K562 (cell line): Measurements from ENCODE around the gene MYH11. TPM values are rescaled to one million over a fixed set of nuclear protein-coding genes. Genes with fewer than 3 reads are reported as not detected.

ENCODE experiments used
- ATAC-seq: fragments of 200-7000 bp; cut with Tn5 transposase; 3 replicates; pipeline ENCODE4 v1.9.1; 2020; ENCODE audit warnings: moderate library complexity
- BruUV-seq: library from RNA; stranded (reverse); fragments of 400-500 nt; replicated peaks from 2 replicates; lab custom pipeline; 2021; lab: Mats Ljungman, UMichigan
- CTCF ChIA-PET: fragments of 300-600 bp; formaldehyde crosslinking; extraction: SDS; loops from one replicate; lab custom pipeline; 2021; ENCODE audit warnings: low intra/inter-chr PET ratio; lab: Yijun Ruan, JAX
- POLR2A ChIA-PET: fragments of 300-600, 350-650 bp; sonication (Branson Sonifier 250); formaldehyde crosslinking; extraction: SDS; loops from one replicate; lab custom pipeline; 2021; ENCODE audit warnings: antibody characterized with exemption, inconsistent platforms; lab: Yijun Ruan, JAX
- DNase-seq, 4 experiments: peaks; one replicate each; pipeline versions ENCODE4 v3.0.0 to v3.0.0-alpha.2; 2011 to 2018; ENCODE audit warnings: low spot score in 3 of 4, mixed read lengths in 3 of 4; ENCODE audit errors: extremely low read depth in 1 of 4
- FAIRE-seq: peaks from 2 replicates; lab custom pipeline; 2011; peaks lifted over from hg19 to GRCh38; lab: Jason Lieb, UNC
- H2AFZ ChIP-seq: 2 replicates; pipeline ENCODE4 v1.6.0; 2011; ENCODE audit warnings: low read depth, low read length, control low read depth, inconsistent platforms
- H3K27ac ChIP-seq: fragments of 200-600 bp; 3 replicates; pipeline ENCODE4 v1.8.0; 2011; ENCODE audit warnings: low read depth, mild to moderate bottlenecking, control low read depth, inconsistent platforms, low read length, moderate library complexity, mixed read lengths; ENCODE audit errors: extremely low read depth
- H3K27me3 ChIP-seq, 2 experiments: fragments of 300-600 bp in 1 of 2; 2 replicates in 1 of 2; 3 replicates in 1 of 2; pipeline versions ENCODE4 v1.6.0 to v1.8.0; 2011; ENCODE audit warnings: inconsistent platforms in 2 of 2, low read length in 2 of 2, mild to moderate bottlenecking in 1 of 2, mixed read lengths in 1 of 2, moderate library complexity in 1 of 2; ENCODE audit not compliant: control insufficient read depth in 2 of 2, insufficient read depth in 2 of 2
- H3K36me3 ChIP-seq: fragments of 300-600 bp; 3 replicates; pipeline ENCODE4 v1.8.0; 2011; ENCODE audit warnings: mild to moderate bottlenecking, low read length, inconsistent platforms; ENCODE audit not compliant: control insufficient read depth, insufficient read depth
- H3K4me1 ChIP-seq, 2 experiments: fragments of 200-600 bp in 1 of 2; replicated peaks in 1 of 2; 2 replicates in 1 of 2; 3 replicates in 1 of 2; pipeline versions ENCODE4 v1.5.1 to v1.8.0; 2011; ENCODE audit warnings: inconsistent platforms in 2 of 2, low read length in 2 of 2, mild to moderate bottlenecking in 1 of 2, mixed read lengths in 1 of 2, moderate library complexity in 1 of 2; ENCODE audit not compliant: control insufficient read depth in 2 of 2, insufficient read depth in 2 of 2
- H3K4me2 ChIP-seq: 2 replicates; pipeline ENCODE4 v1.6.1; 2011; ENCODE audit warnings: low read length, control low read depth, inconsistent platforms, mixed read lengths; ENCODE audit not compliant: insufficient read depth
- H3K4me3 ChIP-seq: fragments of 200-600 bp; sonication (generic), shearing (Covaris generic); 2 replicates; pipeline ENCODE4 v1.5.1; 2016; ENCODE audit warnings: control low read depth, inconsistent platforms
- H3K79me2 ChIP-seq: fragments of 200-600 bp; 3 replicates; pipeline ENCODE4 v1.8.0; 2011; ENCODE audit warnings: low read length, inconsistent platforms; ENCODE audit not compliant: control insufficient read depth, insufficient read depth
- H3K9ac ChIP-seq, 2 experiments: 2 replicates each; pipeline versions ENCODE4 v1.6.0 to v1.6.1; 2011; ENCODE audit warnings: low read depth in 2 of 2, low read length in 2 of 2, control low read depth in 1 of 2, inconsistent platforms in 1 of 2, mild to moderate bottlenecking in 1 of 2, mixed read lengths in 1 of 2; ENCODE audit not compliant: insufficient read depth in 1 of 2
- H3K9me1 ChIP-seq: one replicate; pipeline ENCODE4 v1.6.0; 2011; ENCODE audit warnings: inconsistent platforms, mild to moderate bottlenecking, low read length, moderate library complexity; ENCODE audit not compliant: control insufficient read depth, insufficient read depth
- H3K9me3 ChIP-seq: replicated peaks from 2 replicates; pipeline ENCODE4 v1.5.1; 2011; ENCODE audit warnings: low read depth, low read length, inconsistent platforms; ENCODE audit not compliant: control insufficient read depth, insufficient read depth
- H4K20me1 ChIP-seq: replicated peaks from 2 replicates; pipeline ENCODE4 v1.6.1; 2011; ENCODE audit warnings: low read length, inconsistent platforms, mixed read lengths; ENCODE audit not compliant: control insufficient read depth, insufficient read depth
- BHLHE40 ChIP-seq: IDR thresholded peaks from 2 replicates; pipeline ENCODE4 v1.6.1; 2011; ENCODE audit warnings: low read length, improper control_type of control experiment
- POLR2AphosphoS5 ChIP-seq: IDR thresholded peaks from 2 replicates; pipeline ENCODE4 v1.6.1; 2011; ENCODE audit warnings: mild to moderate bottlenecking, low read depth, low read length, moderate library complexity; ENCODE audit not compliant: control insufficient read depth, insufficient read depth
- STAT5A ChIP-seq: IDR thresholded peaks from 2 replicates; pipeline ENCODE4 v1.6.1; 2012; ENCODE audit warnings: low read length, inconsistent platforms, borderline replicate concordance
- ZNF121 ChIP-seq: sonication (generic); formaldehyde crosslinking; conservative IDR thresholded peaks from 2 replicates; pipeline ENCODE4 v1.8.0; 2022; ENCODE audit warnings: missing genetic modification reagents
- WGBS: fragments of 100-300 bp; shearing (Covaris generic); methylation state at CpG from one replicate; pipeline ENCODE4 v1.1.6; 2016; ENCODE audit warnings: low coverage, mixed read lengths; ENCODE audit not compliant: insufficient coverage; ENCODE audit errors: missing lambda C conversion rate; 5-methylcytosine and 5-hydroxymethylcytosine counted together
- in situ Hi-C: fragments of 300-500 bp; cut with MboI; formaldehyde crosslinking; loops from 4 replicates; pipeline ENCODE4 v1.15.0; 2018; ENCODE audit warnings: inconsistent platforms, mixed read lengths
- intact Hi-C: fragments of 100-400 bp; cut with micrococcal nuclease; formaldehyde crosslinking; loops from 2 replicates; pipeline ENCODE4 v1.14.2; 2022
- polyA plus RNA-seq, 8 experiments: library from polyadenylated mRNA; depleted of rRNA in 4 of 8; stranded (reverse) in 5 of 8; unstranded in 3 of 8; fragments of >200 nt; fragmentation: Nextera tagmentation in 2 of 8; fragmentation: Illumina TruSeq in 1 of 8; extraction: Ambion mirVana in 2 of 8; extraction: Trizol in 1 of 8; gene quantifications; 2 replicates each; pipeline versions ENCODE4 v1.2.1 to v1.2.3, GENCODE V29; 2011 to 2014; ENCODE audit warnings: inconsistent platforms in 1 of 8, missing spikeins in 1 of 8
- total RNA-seq, 7 experiments: library from RNA; depleted of rRNA in 6 of 7; stranded (reverse); fragments of >200 nt in 6 of 7; fragmentation: Illumina TruSeq in 2 of 7; extraction: Trizol in 2 of 7; gene quantifications; 2 replicates each; pipeline versions ENCODE4 v1.2.1 to v1.2.3, GENCODE V29; 2011 to 2021; ENCODE audit warnings: low replicate concordance in 1 of 7

MYH11 gene
- total and polyA plus RNA-seq, 9 of the 15 experiments (the other 6 are each of a cell fraction or from before 2014, with no cell fraction given), result 0.05 to 0.47 (median 0.08) TPM; not detected in 5

DNA sequence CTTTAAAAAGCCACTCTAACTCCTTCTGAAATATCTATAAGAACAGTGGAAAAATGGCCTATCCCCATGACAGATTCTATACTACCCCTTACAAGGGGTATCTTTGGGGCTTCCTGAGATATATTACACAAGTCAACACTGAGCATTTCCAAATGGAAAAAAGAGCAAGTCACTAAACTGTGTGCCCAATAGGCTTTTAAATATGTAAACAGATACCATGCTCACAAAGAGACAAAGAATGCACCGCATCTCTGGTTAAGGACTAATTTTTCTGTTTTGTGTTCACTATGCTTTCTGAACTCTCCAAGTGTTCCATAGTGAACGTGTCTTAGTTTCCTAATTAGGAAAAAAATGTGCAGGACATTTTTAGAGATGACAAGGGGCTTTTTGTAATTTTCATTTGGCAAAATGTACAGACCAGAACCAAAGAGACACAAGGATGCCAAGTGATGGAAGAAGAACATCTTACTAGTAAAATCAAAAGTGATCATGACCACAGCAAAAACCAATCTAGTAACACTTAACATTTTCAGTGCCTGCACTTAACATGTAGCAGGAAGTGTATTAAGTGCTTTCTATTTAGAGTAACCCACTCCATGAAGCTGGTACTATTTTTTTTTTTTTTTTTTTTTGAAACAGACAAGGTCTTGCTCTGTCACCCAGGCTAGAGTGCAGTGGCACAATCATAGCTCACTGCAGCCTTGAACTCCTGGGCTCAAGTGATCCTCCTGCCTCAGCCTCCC, 21.5 kb downstream of the MYH11 start:
- no peak overlapping the region for H3K9ac ChIP-seq
- 2% methylated on average over 2 of the region's 2 CpGs for WGBS
- no peaks in the 10 kb centered on the region for H3K36me3 ChIP-seq
- BruUV-seq, result no TSS peak
- no peak for DNase-seq
- no peaks in the 10 kb centered on the region for H4K20me1 ChIP-seq
- CTCF ChIA-PET, result no interaction called here
- H3K79me2 ChIP-seq, result no peaks in the 10 kb centered on the region
- H3K9me3 ChIP-seq, result no peaks in the 10 kb centered on the region
- H3K9me1 ChIP-seq, result no peaks in the 10 kb centered on the region
- no peak for FAIRE-seq
- no peak overlapping the region for H3K4me2 ChIP-seq
- POLR2A ChIA-PET, result interaction anchor here (0.6 to 1.0 kb wide), 2 partner anchors 9 to 15 kb away, joined by 3 to 5 read pairs; no protein-coding TSS in a partner anchor
- in situ Hi-C loops (no loop called here), intact Hi-C loops (no loop called here)
- no peak overlapping the region for H3K27ac ChIP-seq
- TF ChIP-seq POLR2AphosphoS5 (no peak), BHLHE40 (no peak)
- ATAC-seq, result no peak
- peaks cover 11 to 35% of the 10 kb centered on the region in 2 experiments; a peak in 4 of 5 replicates for H3K27me3 ChIP-seq
- no peak overlapping the region for H2AFZ ChIP-seq
- H3K4me1 ChIP-seq, result no peaks in the 10 kb centered on the region
- no peak overlapping the region for H3K4me3 ChIP-seq

DNA sequence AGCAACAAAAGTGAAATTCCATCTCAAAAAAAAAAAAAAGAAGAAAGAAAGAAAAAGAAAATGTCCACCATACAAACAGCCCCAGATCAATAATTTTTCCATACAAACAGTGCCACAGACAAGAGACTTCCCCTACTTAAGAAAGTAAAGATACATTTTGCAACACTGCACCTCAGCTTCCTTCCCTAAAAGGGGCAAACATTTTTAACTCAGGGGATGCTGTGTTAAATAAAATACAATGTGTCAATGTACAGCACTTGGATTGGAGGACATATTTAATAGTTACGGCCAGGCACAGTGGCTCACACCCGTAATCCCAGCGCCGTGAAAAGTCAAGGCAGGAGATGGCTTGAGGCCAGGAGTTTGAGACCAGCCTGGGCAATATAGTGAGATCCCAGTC, 22.3 kb downstream of the MYH11 start:
- Histone ChIP-seq H3K4me1 (no peaks in the 10 kb centered on the region), H3K4me2 (no peak overlapping the region), H3K27ac (no peak overlapping the region), H3K79me2 (no peaks in the 10 kb centered on the region), H4K20me1 (no peaks in the 10 kb centered on the region), H3K9me3 (no peaks in the 10 kb centered on the region), H3K36me3 (no peaks in the 10 kb centered on the region), H3K9ac (no peak overlapping the region), H3K27me3 (peaks cover 11 to 41% of the 10 kb centered on the region in 2 experiments; a peak in 4 of 5 replicates), H2AFZ (no peak overlapping the region), H3K4me3 (no peak overlapping the region), H3K9me1 (no peaks in the 10 kb centered on the region)
- DNase-seq (no peak), FAIRE-seq (no peak), ATAC-seq (no peak)
- 0% methylated on average over 4 of the region's 4 CpGs for WGBS
- BruUV-seq, result no TSS peak
- ChIA-PET CTCF (no interaction called here), POLR2A (interaction anchor here (1.0 to 1.5 kb wide), 2 partner anchors 9 to 25 kb away, joined by 3 read pairs; no protein-coding TSS in a partner anchor)
- in situ Hi-C loops, result no loop called here
- TF ChIP-seq STAT5A, result no peak
- peak; percentile 41; the same call in 1 of the 2 replicates for TF ChIP-seq ZNF121 (CRISPR knock-in tag)
- intact Hi-C loops, result no loop called here
